DOHH2 (cell line): Measurements from ENCODE around the gene SPATA6L.

Experiments used
- H3F3A ChIP-seq: fragments of 200-600 bp; sonication (generic), shearing (Covaris generic); 2 replicates; pipeline ENCODE4 v1.6.0; 2016; ENCODE audit warnings: antibody characterized with exemption, mild to moderate bottlenecking; ENCODE audit not compliant: control insufficient read depth, insufficient read depth
- H3K27ac ChIP-seq: fragments of 200-600 bp; sonication (generic); 2 replicates; pipeline ENCODE4 v1.5.1; 2014; ENCODE audit warnings: low read depth, mild to moderate bottlenecking, low read length, moderate library complexity
- H3K27me3 ChIP-seq: fragments of 200-600 bp; sonication (generic); 2 replicates; pipeline ENCODE4 v1.6.1; 2014; ENCODE audit warnings: mild to moderate bottlenecking, low read length, mixed read lengths; ENCODE audit not compliant: control insufficient read depth
- H3K36me3 ChIP-seq: fragments of 200-600 bp; sonication (generic); 2 replicates; pipeline ENCODE4 v1.6.1; 2014; ENCODE audit warnings: mild to moderate bottlenecking, low read length, moderate library complexity, mixed read lengths; ENCODE audit not compliant: control insufficient read depth
- H3K4me1 ChIP-seq: fragments of 200-600 bp; sonication (generic); 2 replicates; pipeline ENCODE4 v1.6.1; 2014; ENCODE audit warnings: mild to moderate bottlenecking, low read length, mixed read lengths; ENCODE audit not compliant: control insufficient read depth
- H3K4me2 ChIP-seq: fragments of 200-600 bp; sonication (generic); 2 replicates; pipeline ENCODE4 v1.6.0; 2014; ENCODE audit warnings: mild to moderate bottlenecking, low read length, moderate library complexity
- H3K4me3 ChIP-seq: fragments of 200-600 bp; sonication (generic); 2 replicates; pipeline ENCODE4 v1.5.1; 2014; ENCODE audit warnings: mild to moderate bottlenecking, low read length, mixed read lengths
- H3K79me2 ChIP-seq: fragments of 200-600 bp; sonication (generic); 2 replicates; pipeline ENCODE4 v1.6.1; 2014; ENCODE audit warnings: mild to moderate bottlenecking, low read length, mixed read lengths; ENCODE audit not compliant: control insufficient read depth
- H3K9me2 ChIP-seq: fragments of 200-600 bp; sonication (generic); replicated peaks from 2 replicates; pipeline ENCODE4 v1.6.1; 2014; ENCODE audit warnings: mild to moderate bottlenecking, low read length, mixed read lengths; ENCODE audit not compliant: control insufficient read depth
- H3K9me3 ChIP-seq: fragments of 200-600 bp; sonication (generic); 2 replicates; pipeline ENCODE4 v1.6.1; 2014; ENCODE audit warnings: antibody characterized with exemption, low read length, mixed read lengths; ENCODE audit not compliant: control insufficient read depth, insufficient read depth
- H4K20me1 ChIP-seq: fragments of 200-600 bp; sonication (generic); 2 replicates; pipeline ENCODE4 v1.6.0; 2014; ENCODE audit warnings: low read depth, mild to moderate bottlenecking, antibody characterized with exemption, low read length, moderate library complexity; ENCODE audit not compliant: control insufficient read depth, insufficient read depth
- CTCF ChIP-seq: fragments of 200-600 bp; sonication (generic); IDR thresholded peaks from one replicate; pipeline ENCODE4 v1.5.1; 2014; ENCODE audit warnings: antibody characterized with exemption, mild to moderate bottlenecking, low read depth, low read length; ENCODE audit not compliant: poor library complexity, severe bottlenecking
- EZH2phosphoT487 ChIP-seq: fragments of 200-600 bp; sonication (generic); IDR thresholded peaks from 2 replicates; pipeline ENCODE4 v1.6.1; 2017; ENCODE audit warnings: borderline replicate concordance, mild to moderate bottlenecking, antibody characterized with exemption, low read length, moderate library complexity, mixed read lengths

SPATA6L gene

GRCh38 chr9:4686584-4686983, 20.3 kb upstream of the SPATA6L start:
- TF ChIP-seq EZH2phosphoT487 (no peak), CTCF (no peak)
- Histone ChIP-seq H3K4me1 (no peaks in the 10 kb centered on the region), H3K79me2 (peaks cover 21% of the 10 kb centered on the region), H4K20me1 (0 out of 2 replicates have a peak, but pooled peaks cover 3% of the 10 kb centered on the region), H3F3A (peaks cover 4% of the 10 kb centered on the region; the same call in 1 of the 2 replicates), H3K27ac (no peak overlapping the region), H3K4me2 (no peak overlapping the region), H3K4me3 (no peak overlapping the region), H3K9me3 (no peaks in the 10 kb centered on the region), H3K36me3 (peaks cover 59% of the 10 kb centered on the region), H3K9me2 (no peaks in the 10 kb centered on the region), H3K27me3 (no peaks in the 10 kb centered on the region)

GRCh38 chr9:4686112-4686511, 19.8 kb upstream of the SPATA6L start:
- Histone ChIP-seq H3K36me3 (peaks cover 55% of the 10 kb centered on the region), H4K20me1 (0 out of 2 replicates have a peak, but pooled peaks cover 3% of the 10 kb centered on the region), H3K9me2 (no peaks in the 10 kb centered on the region), H3K79me2 (peaks cover 23% of the 10 kb centered on the region), H3K27me3 (no peaks in the 10 kb centered on the region), H3F3A (peaks cover 4% of the 10 kb centered on the region; the same call in 1 of the 2 replicates), H3K27ac (no peak overlapping the region), H3K4me3 (no peak overlapping the region), H3K9me3 (no peaks in the 10 kb centered on the region), H3K4me1 (peaks cover 4% of the 10 kb centered on the region), H3K4me2 (no peak overlapping the region)
- TF ChIP-seq EZH2phosphoT487: no peak
- no peak for TF ChIP-seq CTCF

DNA sequence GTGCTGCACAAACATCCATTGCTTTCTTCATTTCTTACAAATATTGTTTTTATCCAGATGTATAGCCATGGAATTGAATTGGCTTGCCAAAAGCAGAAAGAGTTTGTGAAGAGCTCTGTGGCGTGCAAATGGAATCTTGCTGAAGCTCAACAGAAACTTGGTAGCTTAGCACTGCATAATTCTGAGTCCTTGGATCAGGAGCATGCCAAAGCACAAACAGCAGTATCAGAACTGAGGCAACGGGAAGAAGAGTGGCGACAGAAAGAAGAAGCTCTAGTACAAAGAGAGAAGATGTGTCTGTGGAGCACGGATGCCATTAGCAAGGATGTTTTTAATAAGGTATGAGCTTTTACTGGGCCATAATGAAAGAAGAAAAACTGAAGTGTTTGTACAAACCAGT, 18.5 kb upstream of the SPATA6L start:
- H3F3A ChIP-seq: peaks cover 2% of the 10 kb centered on the region; the same call in 1 of the 2 replicates
- H3K4me1 ChIP-seq: peaks cover 12% of the 10 kb centered on the region
- H3K9me2 ChIP-seq: no peaks in the 10 kb centered on the region
- no peak overlapping the region for H3K4me2 ChIP-seq
- H3K9me3 ChIP-seq: no peaks in the 10 kb centered on the region
- H4K20me1 ChIP-seq: 0 out of 2 replicates have a peak, but pooled peaks cover 3% of the 10 kb centered on the region
- H3K27me3 ChIP-seq: no peaks in the 10 kb centered on the region
- TF ChIP-seq EZH2phosphoT487: no peak
- TF ChIP-seq CTCF: no peak
- peaks cover 45% of the 10 kb centered on the region for H3K36me3 ChIP-seq
- H3K27ac ChIP-seq: no peak overlapping the region
- no peak overlapping the region for H3K4me3 ChIP-seq
- H3K79me2 ChIP-seq: peaks cover 36% of the 10 kb centered on the region
